Effector CD8-positive, alpha-beta T cell (primary cell): ENCODE data around the gene GDPD2.

Experiments used
- DNase-seq: peaks from one replicate; lab custom pipeline; 2025; lab: John Stamatoyannopoulos, UW

The GDPD2 gene

DNA sequence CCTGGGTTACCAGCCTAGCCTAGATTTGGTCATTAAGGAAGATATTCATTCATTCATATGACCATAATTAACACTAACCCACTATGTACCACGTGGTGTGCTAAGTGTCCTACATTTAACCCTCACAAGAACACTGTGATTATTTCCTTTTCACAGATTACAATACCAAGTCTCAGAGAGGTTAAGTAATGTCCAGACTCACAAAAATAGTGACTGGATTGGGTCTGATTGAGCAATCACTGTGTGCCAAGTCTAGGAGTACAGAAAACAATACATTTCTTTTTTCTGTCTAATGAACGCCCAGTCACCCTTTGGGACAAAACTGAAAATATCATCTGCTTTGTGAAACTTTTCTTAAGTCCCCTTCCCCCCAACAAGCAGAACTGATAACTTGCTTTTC lies 13.9 kb downstream of the GDPD2 start:
- no peak for DNase-seq

DNA sequence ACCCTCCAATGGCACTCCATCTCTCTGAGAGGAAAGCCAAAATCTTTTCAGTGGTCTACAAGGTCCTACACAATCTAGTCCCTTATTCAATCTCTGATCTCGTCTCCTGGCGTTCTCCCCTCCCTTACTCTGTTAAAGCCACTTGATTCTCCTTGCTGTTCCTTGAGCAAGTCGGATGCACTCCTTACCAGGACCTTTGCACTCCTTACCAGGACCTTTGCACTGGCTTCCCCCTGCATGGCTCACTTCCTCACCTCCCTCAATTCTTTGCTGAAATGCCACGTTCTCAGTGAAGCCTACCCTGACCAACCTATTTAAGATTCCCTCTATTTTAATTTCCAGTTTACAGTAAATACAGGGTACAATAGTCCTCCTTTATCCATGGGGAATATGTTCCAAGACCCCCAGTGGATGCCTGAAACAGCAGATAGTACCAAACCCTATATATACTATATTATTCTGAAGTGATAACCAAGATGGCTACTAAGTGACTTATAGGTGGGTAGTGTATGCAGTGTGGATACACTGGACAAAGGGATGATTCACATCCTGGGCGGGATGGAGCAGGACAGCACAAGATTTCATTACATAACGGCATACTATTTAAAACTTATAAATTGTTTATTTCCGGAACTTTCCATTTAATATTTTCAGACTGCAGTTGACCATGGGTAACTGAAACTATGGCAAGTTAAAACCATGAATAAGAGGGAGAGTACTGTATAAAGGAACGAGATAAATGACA lies 15.0 kb downstream of the GDPD2 start:
- DNase-seq = no peak

DNA sequence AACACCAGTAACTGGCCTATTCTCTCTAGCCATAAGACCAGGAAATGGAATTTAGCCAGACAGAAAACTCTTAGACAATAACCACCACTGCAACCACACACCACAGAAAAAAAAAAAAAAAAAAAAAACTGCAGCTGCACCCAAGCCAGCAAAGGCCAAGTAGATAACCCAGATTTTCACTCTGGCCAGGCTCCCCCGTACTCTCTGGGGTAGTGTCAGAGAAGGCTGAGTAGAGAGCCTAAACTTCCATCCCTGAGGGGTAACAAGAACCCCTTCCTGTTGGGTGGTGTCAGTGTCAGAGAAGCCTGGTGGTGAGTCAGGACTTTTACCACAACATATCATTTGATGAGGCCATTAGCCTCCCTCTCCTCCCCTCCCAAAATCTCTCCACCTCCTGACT lies 15.9 kb downstream of the GDPD2 start:
- no peak for DNase-seq

DNA sequence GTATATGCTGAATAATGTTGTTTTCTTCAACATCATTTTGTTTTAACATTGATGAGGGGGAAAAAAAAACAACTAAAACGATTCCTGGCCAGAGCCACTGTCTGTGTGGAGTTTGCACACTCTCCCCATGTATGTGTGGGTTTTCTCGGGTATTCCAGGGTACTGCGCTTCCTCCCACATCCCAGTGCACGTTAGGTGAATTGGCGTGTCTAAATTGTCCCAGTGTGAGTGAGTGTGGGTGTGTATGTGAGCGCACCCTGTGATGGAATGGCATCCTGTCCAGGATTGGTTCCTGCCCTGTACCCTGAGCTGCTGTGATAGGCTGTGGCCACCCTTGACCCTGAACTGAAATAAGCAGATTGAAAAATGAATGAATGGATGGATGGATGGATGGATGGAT lies 19.1 kb downstream of the GDPD2 start:
- no peak for DNase-seq

DNA sequence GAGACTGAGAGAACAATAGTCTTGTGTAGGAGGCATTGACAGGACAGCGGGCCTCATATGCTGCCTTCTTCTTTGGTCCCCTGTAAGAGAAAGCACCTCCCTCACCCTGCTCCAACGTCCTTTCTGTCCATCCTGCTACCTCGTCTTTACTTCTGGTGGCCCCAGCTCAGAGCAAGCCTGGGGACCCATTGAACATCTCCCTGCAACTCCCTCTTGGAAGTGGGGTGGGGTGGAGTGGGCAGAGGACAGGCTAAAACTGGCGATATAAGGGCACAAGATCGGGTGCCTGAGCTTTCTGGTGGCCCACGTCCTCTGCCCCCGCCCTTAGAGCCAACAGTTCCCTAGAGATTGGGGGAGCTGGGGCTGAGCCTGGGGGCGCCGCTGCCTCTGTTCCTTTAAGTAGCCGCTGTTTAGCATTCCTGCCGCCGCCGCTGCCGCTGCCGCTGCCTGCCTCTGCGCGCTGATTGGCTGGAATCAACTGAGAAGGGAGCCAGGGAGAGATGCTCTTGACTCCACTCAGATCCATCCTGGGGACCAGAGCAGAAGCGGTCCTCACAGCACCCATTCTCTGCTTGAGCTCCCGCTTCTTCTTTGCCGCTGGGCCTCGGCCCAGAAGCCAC lies 21.3 kb downstream of the GDPD2 start, which contains the start of gene DLG3:
TSS of gene DLG3 (plus strand) at position 510 of the 620 bp plus-strand sequence. CDS start 367 bp downstream, outside the sequence.
- no peak for DNase-seq

DNA sequence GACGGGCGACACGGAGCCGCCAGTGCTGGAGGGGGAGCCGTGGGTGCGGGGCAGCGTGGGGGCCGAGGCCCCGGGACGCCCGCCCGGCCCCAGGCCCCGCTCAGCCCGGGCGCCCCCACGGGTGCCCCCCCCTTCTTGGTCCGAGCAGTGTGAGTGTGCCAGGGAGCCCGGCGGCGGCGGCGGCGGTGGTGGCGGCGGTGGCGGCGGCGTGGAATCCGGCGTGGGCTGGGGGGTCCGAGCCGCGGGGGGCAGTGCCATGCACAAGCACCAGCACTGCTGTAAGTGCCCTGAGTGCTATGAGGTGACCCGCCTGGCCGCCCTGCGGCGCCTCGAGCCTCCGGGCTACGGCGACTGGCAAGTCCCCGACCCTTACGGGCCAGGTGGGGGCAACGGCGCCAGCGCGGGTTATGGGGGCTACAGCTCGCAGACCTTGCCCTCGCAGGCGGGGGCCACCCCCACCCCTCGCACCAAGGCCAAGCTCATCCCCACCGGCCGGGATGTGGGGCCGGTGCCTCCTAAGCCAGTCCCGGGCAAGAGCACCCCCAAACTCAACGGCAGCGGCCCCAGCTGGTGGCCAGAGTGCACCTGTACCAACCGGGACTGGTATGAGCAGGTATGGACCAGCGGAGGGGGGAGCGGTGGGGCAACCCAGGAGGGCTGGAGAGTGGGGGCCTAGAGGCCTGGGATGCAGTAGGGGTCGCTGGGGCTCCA lies 22.0 kb downstream of the GDPD2 start:
- DNase-seq = no peak

DNA sequence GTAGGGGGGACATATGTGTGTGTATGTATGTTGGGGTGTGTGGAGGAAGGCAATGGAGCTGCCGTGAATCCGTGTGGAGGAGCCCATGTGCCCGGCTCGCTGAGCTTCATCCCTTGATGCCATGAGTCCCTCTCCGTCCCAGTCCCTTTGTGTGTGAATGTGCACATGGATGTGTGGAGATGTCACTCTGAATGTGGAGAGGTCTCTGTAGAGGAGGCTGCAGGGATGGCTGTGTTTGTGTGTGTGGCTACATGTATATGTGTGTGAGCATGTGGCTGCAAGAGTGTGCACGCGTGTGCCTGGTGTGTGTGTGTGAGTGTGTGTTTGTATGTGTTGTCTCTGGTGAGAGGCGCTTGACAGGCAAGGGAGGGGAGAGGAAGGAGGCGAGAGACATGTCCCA lies 22.8 kb downstream of the GDPD2 start:
- no peak for DNase-seq

DNA sequence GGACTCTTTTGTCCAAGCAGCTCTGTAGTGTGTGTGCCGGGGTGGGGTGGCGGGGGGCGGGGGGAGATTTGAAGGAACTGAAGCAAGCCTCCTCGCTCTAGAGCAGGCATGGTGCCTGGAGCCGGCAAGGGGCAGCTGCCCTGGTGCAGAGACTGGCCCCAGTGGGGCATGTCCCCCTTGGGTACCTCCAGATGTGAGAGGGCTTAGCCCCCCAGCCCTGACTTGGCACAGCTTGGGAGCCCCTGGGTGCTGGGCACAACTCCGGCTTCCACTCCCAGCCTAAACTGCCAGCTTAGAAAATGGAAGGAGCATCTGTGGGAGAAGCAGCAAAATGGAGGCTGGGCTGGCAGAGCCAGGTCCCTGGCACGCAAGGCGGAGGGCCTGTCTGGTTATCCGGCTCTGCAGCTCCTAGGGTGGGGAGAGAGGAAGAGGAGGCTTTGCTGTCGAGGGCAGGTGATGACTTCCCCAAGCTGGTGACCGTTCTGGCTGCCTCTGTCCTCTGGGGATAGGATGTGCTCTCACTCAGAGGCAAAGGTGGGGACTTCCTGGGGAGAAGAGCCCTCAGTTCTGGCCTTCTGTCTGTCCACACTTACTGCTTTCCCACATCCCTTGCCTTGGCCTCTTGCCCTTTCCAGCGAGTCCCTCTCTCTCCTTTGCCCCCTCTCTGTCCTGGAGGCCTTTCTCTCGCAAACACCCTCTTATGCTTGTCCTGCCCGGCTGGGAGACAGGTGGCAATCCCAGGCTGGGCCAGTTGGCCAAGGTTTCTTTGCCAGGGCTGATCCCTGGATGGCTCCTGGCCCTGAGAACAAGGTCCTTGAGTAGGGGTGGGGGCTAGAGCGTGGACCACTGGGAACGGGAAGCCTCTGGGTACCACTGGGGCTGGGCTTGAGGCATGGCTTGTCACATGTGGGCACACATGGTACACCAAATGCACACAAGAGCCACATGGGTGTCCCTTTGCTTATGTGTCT lies 23.6 kb downstream of the GDPD2 start:
- DNase-seq = no peak

DNA sequence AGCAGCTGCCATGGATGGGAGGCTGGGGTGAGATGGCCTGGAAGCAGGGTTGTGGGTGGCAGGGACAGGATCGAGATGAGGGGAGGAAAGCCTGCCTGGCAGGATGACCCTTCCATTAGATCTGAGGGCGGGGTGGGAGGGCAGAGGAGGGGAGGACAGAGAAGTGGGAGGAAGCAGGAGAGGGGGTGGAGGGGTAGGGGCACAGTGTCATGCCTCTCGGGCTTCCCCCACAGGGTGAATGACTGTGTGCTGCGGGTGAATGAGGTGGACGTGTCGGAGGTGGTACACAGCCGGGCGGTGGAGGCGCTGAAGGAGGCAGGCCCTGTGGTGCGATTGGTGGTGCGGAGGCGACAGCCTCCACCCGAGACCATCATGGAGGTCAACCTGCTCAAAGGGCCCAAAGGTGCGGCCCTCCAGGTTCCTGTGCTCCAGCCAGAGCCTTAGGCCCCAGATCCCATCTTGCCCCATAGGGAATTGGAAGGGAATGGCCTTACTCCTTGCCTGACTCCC lies 26.4 kb downstream of the GDPD2 start:
- no peak for DNase-seq

DNA sequence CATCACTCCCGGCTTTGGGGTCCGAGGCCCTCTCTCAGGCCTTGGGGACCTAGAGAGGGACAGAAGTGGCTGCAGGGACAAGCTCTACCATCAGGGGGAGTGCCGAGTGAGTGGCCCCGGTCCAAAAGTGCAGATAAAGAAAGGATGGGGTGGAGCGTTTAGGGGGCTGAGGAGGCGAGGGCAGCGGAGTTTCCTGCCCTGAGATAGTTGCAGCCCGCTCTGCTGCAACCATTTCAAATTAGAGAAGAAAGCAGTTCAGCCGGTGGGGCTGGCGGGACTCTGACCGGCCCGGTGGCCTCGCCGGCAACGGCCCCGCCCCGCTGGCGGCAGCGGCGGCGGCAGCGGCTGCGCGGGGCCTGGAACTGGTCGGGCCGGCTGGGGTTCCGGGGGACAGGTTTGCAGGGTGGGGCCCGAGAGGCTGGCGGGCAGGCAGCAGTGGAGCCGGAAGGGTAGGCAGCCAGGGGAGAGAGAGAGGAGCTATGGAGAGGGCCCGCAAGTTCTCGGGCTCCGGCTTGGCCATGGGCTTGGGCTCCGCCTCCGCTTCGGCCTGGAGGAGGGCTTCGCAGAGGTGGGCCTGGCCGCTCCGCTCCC lies 29.1 kb downstream of the GDPD2 start:
- peak; percentile 13 for DNase-seq

DNA sequence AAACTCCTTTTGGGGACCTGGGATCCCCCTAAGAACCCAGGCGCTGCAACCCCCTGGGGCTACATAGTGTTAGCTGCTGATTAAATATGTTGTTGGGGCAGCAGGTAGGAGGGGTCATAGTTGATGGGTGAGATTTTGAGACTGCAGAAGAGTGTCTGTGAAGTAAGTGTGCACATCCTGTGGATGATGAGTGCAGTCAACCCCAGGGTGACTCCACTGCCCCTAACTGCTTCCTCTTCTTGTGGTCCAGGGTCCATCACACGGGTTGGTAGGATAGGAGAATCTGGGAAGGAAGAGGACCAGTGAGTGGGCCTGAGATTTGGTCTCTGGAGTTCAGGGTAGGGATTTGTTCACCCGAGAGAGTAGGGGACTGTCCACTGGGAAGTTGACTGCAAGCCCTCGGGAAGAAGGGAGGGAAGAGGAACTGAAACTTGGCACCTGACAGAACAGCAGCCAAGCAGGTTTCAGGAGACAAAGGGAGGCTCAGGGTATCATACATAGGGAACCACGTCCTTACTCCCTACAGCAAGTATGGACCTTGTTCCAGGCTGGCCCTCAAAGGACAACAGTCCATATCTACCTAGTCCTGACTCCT lies 30.0 kb downstream of the GDPD2 start:
- DNase-seq = no peak

DNA sequence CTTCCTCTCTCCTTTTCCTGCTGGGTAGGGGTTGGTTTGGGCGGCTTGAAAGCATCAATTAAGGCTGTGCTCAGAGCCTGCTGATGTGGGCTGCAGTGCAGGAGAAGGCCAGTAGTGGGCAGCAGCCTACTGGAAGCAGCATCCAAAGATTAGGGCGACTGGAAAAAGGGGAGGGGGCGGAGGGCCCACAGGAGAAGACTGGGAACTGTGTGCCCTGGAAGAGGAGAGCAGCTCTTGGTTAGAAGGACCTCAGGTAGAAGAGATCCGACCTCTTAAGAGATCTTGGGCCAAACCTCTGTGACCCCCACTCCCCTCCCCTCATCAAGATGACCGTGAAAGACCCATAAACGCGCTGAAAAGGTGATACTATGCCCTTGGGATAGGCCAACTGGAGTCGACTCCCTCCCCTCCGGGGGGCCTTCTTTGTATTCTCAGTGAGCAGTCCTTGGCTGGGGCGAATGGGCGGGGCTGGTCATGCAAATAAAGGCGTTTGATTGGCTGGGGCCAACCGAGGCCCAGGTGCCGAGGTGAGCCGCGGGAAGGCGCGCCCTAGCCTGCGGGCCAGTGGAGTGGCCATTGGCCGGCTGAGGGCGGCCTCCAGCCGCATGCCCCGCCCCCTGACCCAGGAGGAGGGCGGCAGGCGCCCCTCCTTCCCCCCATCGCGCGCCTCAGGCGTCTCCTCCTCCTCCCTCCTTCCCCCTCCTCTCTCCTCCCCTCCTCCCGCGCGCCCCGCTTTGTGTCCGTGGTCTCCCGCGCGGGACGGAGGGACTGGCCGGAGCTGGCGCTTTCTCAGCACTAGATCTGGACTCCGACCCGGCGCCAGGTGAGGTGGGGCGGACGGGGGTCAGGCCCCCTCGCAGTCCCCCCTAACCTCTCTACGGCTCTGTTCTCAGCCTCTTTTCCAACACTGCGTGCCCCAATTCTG lies 31.6 kb downstream of the GDPD2 start:
- peak; percentile 53 for DNase-seq

DNA sequence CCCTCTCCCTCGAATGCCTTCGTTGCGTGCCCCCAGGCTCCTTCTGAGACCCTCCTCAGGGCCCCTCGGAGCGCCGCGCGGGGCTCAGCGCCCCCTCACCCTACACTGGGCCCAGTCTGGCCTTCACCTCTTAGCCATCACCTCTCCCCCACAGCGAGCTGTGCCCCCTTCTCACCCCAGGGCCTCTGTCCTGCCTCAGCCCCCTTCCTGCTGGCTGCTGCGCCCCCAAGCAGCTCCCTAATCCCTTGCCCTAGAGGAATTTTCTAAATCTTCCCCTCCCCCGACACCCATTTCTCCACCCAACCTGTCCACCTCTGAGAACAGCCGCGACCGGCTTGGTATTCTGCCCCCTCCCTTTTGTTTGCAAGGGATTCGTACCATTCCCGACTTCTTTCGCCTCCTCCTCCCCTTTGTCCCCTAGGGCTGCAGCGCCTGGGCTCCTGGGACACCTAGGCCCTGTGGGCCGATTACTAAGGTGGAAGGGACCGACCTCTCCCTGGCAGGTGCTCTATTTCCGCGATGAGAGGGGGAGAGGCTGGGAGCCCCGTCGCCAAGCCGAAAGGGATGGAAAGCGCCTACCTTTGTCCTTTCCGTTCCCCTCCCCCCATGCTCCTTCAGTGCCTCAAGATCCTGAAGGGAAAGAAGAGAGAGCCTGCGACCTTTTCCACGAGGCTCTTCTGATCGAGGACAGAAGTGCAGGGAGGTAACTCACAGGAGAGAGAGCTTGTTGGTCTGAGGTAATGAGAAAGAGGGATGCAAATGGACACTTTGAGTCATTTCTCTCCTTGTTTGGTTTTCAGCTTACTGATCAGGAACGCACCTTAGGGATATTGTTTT lies 32.5 kb downstream of the GDPD2 start:
- DNase-seq = no peak

DNA sequence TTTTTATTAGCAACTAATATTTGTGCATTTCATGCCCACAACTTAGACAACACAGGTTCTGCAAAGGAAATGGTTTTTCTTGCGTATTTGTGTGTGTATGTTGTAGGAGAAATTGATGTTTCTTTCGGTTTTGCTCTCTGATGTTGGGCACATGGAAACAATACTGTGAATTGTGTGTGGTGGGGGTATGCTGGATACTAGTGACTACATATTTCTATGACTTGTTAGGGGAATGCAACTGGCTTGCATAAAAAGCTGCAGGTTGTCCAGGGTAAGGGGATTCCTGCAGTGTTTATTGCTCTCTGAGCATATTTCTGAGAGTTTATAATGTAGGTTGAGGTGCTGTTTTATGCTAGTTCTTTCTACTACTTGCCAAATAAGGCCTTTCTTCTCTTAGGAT lies 33.1 kb downstream of the GDPD2 start:
- no peak for DNase-seq

DNA sequence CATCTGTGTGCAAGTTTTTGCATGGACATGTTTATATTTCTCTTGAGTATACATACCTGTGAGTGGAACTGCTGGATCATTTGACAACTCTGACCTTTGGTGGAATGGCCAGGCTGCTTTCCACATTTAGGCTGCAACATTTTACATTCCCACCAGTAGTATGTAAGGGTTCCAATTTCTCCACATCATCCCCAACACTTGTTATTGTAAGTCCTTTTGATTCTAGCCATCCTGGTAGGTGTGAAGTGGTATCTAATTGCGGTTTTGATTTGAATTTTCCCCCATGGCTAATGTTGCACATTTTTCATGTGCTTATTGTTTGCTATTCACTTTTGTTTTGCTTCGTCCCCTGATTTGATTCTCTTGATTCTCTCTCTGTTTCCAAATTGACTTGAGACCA lies 37.9 kb downstream of the GDPD2 start:
- no peak for DNase-seq

DNA sequence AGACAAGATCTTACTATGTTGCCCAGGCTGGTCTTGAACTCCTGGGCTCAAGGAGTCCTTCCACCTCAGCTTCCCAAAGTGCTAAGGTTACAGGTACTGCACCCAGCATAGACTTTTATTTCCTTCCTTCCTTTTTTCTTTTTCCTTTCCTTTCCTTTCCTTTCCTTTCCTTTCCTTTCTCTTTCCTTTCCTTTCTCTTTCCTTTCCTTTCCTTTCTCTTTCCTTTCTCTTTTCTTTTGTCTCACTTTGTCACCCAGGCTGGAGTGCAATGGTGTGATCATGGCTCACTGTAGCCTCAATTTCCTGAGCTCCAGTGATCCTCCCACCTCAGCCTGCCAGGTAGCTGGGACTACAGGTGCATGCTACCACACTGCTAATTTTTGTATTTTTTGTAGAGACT lies 40.9 kb downstream of the GDPD2 start:
- no peak for DNase-seq

DNA sequence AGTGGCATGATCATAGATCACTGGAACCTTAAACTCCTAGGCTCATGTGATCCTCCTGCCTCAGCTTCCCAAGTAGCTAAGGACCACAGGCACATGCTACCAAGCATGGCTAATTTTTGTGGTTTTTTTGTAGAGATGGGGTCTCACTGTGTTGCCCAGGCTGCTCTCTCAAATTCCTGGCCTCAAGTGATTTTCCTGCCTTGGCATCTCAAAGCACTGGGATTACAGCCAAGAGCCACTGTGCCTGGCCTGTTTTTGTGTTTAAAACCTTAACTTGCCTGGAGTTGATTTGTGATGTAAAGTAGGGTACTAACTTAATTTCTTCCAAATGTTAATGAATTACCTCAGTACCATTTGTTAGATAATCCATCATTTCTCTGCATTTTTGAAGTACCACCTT lies 43.9 kb downstream of the GDPD2 start:
- DNase-seq = no peak

DNA sequence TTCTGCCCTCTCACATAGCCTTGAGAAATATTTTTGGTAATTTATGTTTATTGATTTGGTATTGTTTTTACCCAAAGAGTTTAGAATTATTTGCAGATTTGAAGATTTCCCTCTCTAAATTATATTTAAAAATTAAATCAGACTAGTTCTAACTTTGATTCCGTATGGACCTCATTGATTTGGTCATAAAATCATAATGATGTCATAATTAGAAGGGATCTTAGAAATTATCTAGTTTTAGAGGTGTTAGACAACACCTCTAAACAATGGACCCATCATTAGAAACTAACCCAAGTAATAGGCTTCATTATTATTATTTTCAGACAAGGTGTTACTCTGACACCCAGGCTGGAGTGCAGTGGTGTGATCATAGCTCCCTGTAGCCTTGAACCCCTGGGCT lies 45.6 kb downstream of the GDPD2 start:
- DNase-seq = no peak

DNA sequence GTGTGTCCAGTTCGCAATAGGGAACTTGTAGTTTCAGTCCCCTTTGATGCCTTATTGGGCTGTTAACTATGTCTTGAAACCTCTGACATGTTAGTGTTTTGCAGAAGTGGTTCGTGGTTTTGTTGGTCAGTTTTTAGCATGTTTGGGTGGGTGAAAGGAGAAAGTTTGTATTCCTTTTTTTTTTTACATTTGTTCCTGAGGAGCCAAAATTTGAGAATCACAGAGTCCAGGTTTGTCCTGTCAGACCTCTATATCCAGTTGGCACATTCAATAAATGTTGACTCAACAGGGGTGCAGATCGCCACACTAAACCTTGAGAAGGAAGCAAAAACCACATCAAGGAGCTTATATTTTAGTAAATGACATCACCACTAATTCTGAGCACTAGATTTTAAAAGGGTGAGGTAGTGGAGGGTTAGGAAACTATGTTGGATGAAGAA lies 47.8 kb downstream of the GDPD2 start:
- no peak for DNase-seq
